NB4 (cell line): ENCODE data around the gene POLR3H.

Experiments
- DNase-seq: peaks from one replicate; pipeline ENCODE4 v3.0.0; 2010; ENCODE audit warnings: low read depth
- H3K4me3 ChIP-seq: one replicate; pipeline ENCODE4 v1.5.1; 2011; ENCODE audit warnings: mild to moderate bottlenecking, low read depth, low read length, moderate library complexity
- MYC ChIP-seq: IDR thresholded peaks from 2 replicates; pipeline ENCODE4 v1.6.1; 2011; ENCODE audit warnings: low read depth, low read length
- POLR2A ChIP-seq: IDR thresholded peaks from 2 replicates; pipeline ENCODE4 v1.6.1; 2011; ENCODE audit warnings: mild to moderate bottlenecking; ENCODE audit not compliant: insufficient read length; ENCODE audit errors: extremely low read depth
- TF ChIP-seq, protein P1 (sequence below): IDR thresholded peaks from 2 replicates; pipeline ENCODE4 v1.6.1; 2011; ENCODE audit warnings: low read depth, low read length
- TF ChIP-seq, protein P2 (sequence below): IDR thresholded peaks from one replicate; pipeline ENCODE4 v1.5.1; 2012; ENCODE audit warnings: low read depth, low read length

POLR3H gene

DNA sequence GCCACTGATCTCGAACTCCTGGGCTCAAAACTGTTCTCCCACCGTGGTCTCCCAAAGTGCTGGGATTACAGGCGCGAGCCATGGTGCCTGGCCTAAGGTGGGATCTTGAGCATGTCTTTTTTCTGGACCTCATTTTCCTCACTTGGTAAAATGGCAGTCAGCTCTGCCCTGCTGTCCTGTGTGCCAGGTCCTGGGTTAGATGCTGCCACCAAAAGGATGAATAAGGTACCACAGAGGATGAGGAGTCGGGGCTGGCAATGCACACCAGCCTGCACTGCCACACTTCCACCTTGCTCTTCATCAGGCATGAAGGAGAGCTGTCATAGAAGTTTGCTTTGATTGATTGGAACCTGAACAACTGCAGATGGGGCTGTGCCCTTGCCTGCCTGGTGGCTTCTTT, 43.1 kb downstream of the POLR3H start:
- no peak overlapping the region for H3K4me3 ChIP-seq
- DNase-seq, result peak; percentile 48

DNA sequence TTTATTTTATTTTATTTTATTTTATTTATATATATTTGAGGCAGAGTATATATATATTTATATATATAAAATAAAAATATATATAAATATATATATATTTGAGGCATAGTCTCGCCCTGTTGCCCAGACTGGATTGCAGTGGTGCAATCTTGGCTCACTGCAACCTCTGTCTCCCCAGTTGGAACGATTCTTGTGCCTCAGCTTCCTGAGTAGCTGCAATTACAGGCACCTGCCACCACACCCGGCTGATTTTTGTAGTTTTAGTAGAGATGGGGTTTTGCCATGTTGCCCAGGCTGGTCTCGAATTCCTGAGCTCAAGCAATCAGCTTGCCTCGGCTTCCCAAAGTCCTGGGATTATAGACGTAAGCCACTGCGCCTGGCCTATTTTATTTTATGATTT, 44.0 kb downstream of the POLR3H start:
- TF ChIP-seq MYC (no peak), POLR2A (no peak)
- TF ChIP-seq, protein P1, sequence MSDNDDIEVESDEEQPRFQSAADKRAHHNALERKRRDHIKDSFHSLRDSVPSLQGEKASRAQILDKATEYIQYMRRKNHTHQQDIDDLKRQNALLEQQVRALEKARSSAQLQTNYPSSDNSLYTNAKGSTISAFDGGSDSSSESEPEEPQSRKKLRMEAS, result no peak
- TF ChIP-seq, protein P2, sequence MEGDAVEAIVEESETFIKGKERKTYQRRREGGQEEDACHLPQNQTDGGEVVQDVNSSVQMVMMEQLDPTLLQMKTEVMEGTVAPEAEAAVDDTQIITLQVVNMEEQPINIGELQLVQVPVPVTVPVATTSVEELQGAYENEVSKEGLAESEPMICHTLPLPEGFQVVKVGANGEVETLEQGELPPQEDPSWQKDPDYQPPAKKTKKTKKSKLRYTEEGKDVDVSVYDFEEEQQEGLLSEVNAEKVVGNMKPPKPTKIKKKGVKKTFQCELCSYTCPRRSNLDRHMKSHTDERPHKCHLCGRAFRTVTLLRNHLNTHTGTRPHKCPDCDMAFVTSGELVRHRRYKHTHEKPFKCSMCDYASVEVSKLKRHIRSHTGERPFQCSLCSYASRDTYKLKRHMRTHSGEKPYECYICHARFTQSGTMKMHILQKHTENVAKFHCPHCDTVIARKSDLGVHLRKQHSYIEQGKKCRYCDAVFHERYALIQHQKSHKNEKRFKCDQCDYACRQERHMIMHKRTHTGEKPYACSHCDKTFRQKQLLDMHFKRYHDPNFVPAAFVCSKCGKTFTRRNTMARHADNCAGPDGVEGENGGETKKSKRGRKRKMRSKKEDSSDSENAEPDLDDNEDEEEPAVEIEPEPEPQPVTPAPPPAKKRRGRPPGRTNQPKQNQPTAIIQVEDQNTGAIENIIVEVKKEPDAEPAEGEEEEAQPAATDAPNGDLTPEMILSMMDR, result no peak
- no peak for DNase-seq
- H3K4me3 ChIP-seq, result no peak overlapping the region

More for the DNA sequence above, 43.1 kb downstream of the POLR3H start:
- TF ChIP-seq, protein P2, result peak; percentile 26
- TF ChIP-seq, protein P1, result no peak

DNA sequence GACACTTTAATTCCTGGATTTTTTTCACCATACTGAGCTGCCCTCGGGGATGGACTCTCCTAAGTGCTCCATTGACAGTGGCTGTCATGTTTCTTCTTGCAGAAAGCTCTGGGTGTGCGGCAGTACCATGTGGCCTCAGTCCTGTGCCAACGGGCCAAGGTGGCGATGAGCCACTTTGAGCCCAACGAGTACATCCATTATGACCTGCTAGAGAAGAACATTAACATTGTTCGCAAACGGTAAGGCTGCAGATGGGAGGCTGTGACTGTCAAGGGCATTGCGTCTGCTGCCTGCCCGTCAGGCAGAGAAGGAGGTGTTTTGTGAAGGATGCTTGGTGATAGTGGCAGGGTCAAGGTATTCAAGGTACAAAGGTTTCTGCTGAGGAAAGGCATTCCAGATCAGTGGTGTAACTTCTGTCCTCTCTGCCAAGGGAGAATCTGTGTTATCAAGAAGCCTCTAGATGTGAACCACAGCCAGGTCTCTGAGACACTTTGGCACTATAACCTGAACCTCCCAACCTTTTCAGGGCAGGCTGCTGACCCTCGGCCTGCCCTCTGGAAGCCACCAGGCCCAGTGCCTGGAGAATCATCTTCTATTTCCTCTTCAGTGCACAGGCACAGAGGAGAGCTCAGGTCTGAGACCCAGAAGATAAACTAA, 44.5 kb downstream of the POLR3H start:
- no peak for DNase-seq
- no peak for TF ChIP-seq POLR2A
- TF ChIP-seq, protein P1, result no peak
- TF ChIP-seq, protein P2, result no peak
- TF ChIP-seq MYC, result no peak

DNA sequence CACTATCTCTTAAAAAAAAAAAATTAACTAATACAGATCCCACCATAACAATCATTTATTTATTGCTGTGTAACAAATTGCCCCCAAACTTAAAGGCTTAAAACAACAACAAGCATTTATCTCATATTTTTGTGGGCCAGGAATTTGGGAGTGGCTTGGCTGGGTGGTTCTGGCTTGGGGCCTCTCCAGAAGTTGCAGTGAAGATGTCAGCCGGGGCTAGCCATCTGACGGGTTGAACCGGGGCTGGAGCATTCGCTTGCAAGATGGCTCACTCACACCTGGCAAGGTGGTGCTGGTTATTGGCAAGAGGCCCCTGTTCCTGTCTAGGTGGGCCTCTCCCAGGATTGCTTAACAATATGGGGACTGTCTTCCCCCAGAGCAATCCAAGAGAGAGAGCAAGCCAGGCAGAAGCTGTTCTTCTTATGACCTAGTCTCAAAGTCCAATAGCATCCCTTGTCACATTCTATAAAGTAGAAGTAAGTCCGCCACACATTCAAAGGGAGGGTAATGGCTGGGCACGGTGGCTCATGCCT, 45.9 kb downstream of the POLR3H start:
- H3K4me3 ChIP-seq, result no peak overlapping the region
- DNase-seq, result no peak
- TF ChIP-seq, protein P2, result no peak
- TF ChIP-seq, protein P1, result no peak
- no peak for TF ChIP-seq POLR2A
- no peak for TF ChIP-seq MYC

More for the DNA sequence above, 44.5 kb downstream of the POLR3H start:
- no peak overlapping the region for H3K4me3 ChIP-seq

DNA sequence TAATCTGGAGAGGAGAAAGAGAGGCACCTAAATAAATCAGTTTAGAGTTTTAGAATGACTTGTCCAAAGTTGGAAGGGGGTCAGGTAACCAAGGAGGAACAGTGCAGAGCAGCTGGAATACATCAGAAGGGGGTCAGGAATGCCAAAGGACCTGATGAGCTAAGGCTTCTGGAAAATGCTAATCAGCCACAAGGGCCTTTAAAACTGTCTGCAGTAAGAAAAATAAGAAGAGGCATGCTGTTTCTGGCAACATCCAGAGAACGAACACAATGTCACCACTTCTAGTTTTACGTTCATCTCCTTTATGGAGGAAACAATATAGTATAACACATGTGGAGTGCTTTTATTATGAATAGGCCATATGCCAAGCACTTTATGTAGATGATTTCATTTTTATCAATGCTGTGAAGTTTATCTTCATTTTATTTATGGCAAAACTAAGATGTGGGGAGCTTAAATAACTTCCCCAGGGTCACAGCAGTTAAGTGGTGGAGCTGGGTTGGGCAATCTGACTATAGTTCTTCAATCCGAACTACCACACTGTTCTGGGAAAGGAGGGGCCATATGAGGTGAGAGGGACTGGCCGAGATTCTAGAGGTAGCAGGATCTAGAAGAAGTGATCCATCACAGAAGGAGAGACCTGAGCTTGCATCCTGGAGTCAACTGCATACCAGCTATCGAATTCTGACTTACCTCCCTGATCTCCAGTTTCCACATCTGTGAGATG, 52.7 kb downstream of the POLR3H start:
- no peak for DNase-seq
- TF ChIP-seq, protein P2, result no peak
- TF ChIP-seq, protein P1, result no peak
- TF ChIP-seq MYC (no peak), POLR2A (no peak)
- no peak overlapping the region for H3K4me3 ChIP-seq
